Measurements from ENCODE around the gene ARHGEF3.
A peak's percentile ranks its signal among the peaks of the same experiment; 100 is the strongest.

ARHGEF3 gene

GRCh38 chr3:56816061-56816460 lies 14.3 kb upstream of the ARHGEF3 start:
- no peak for DNase-seq (ENCODE audit: low read depth, low spot score)
- no peak overlapping the region for H3K4me3 ChIP-seq
- no peak for TF ChIP-seq EZH2 (IDR thresholded peaks at IDR 0.05)
- no peak for TF ChIP-seq POLR2AphosphoS5 (IDR thresholded peaks at IDR 0.05; ENCODE audit: borderline replicate concordance, low read depth, low read length)
- no peak for TF ChIP-seq FOXP2 (optimal IDR thresholded peaks at IDR 0.05; ENCODE audit: control extremely low read depth, extremely low read length, insufficient read depth)

GRCh38 chr3:56815589-56815988 lies 13.8 kb upstream of the ARHGEF3 start:
- Histone ChIP-seq H3K9me3 (ENCODE audit: low read depth, low read length) (no peaks in the 10 kb centered on the region), H3K27ac (no peak overlapping the region), H3K36me3 (ENCODE audit: insufficient read depth, low read length) (no peaks in the 10 kb centered on the region), H3K9ac (ENCODE audit: insufficient read length) (no peak overlapping the region), H3K4me3 (no peak overlapping the region)
- no peak for DNase-seq (ENCODE audit: low read depth, low spot score)
- no peak for TF ChIP-seq POLR2AphosphoS5 (IDR thresholded peaks at IDR 0.05; ENCODE audit: borderline replicate concordance, low read depth, low read length)
- no peak for TF ChIP-seq FOXP2 (optimal IDR thresholded peaks at IDR 0.05; ENCODE audit: control extremely low read depth, extremely low read length, insufficient read depth)
- TF ChIP-seq EZH2 (IDR thresholded peaks at IDR 0.05) = no peak

More at GRCh38 chr3:56816061-56816460, 14.3 kb upstream of the ARHGEF3 start:
- H3K9ac ChIP-seq (ENCODE audit: insufficient read length) = no peak overlapping the region
- no peaks in the 10 kb centered on the region for H3K36me3 ChIP-seq (ENCODE audit: insufficient read depth, low read length)
- no peak overlapping the region for H3K27ac ChIP-seq
- H3K9me3 ChIP-seq (ENCODE audit: low read depth, low read length) = no peaks in the 10 kb centered on the region

DNA sequence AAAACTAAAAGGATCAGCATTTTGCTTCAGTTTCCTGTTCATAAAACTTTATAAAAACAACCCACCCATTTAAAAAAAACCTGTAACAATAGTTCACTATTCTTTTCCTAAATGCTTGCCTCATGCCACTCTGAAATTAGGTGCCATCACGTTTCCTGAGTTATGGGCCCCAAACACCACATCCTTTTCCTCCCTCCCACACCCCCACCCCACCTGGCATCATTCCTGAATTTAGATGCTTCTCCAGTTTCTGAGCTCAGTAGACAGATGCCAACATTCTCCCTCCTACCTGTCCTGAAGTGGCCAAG lies 11.9 kb upstream of the ARHGEF3 start:
- Histone ChIP-seq H3K36me3 (ENCODE audit: insufficient read depth, low read length) (no peaks in the 10 kb centered on the region), H3K9ac (ENCODE audit: insufficient read length) (no peak overlapping the region), H3K27ac (peak overlapping the region; percentile 74; the same call in 1 of the 2 replicates), H3K9me3 (ENCODE audit: low read depth, low read length) (no peaks in the 10 kb centered on the region), H3K4me3 (peak overlapping the region; percentile 40; the same call in 1 of the 2 replicates)
- no peak for DNase-seq (ENCODE audit: low read depth, low spot score)
- no peak for TF ChIP-seq FOXP2 (optimal IDR thresholded peaks at IDR 0.05; ENCODE audit: control extremely low read depth, extremely low read length, insufficient read depth)
- TF ChIP-seq EZH2 (IDR thresholded peaks at IDR 0.05) = no peak
- no peak for TF ChIP-seq POLR2AphosphoS5 (IDR thresholded peaks at IDR 0.05; ENCODE audit: borderline replicate concordance, low read depth, low read length)

DNA sequence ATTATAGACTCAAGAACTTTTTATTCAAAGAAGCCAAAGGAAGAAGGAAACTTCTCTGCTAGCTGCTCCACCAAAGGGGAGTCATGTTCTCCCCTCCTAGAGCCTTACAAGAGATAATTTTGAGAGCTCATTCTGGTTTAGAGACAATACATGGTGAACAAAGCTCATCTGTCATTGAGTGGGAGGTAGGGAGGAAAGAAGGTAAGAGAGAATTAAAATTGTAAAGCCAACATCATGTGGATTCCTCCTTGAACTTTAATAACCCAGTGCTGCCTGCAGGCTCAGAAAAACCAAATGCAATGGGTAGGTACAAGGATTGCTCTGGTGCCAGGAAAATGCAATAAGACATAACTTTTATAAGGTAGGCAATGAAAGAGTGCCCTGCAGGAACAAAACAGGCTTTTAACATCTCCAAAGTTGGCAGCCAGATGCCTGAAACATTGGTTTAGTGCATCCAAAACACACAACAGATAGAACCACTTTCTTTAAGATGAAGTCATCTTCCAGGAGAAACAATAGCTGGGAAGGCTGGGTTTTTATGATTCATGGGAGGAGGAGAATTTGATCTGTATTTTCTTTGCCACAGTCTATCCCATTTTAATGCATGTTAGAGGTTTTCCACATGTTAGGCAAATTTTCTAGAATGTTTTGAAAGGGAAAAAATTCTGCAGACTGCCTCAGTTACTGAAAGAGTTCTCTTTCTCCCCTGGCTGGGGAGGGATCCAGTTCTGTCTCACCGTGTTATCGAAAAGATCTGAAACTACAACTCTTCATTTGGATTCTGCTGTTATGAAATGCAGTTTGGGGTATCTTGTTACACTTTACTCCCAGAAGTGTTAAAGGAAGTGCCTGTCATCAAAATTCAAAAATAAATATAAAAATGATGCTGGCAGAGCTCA lies 11.3 kb upstream of the ARHGEF3 start:
- H3K36me3 ChIP-seq (ENCODE audit: insufficient read depth, low read length) = no peaks in the 10 kb centered on the region
- no peak for DNase-seq (ENCODE audit: low read depth, low spot score)
- peak overlapping the region; percentile 40; the same call in 1 of the 2 replicates for H3K4me3 ChIP-seq
- H3K9me3 ChIP-seq (ENCODE audit: low read depth, low read length) = no peaks in the 10 kb centered on the region
- no peak for TF ChIP-seq EZH2 (IDR thresholded peaks at IDR 0.05)
- TF ChIP-seq FOXP2 (optimal IDR thresholded peaks at IDR 0.05; ENCODE audit: control extremely low read depth, extremely low read length, insufficient read depth) = no peak
- no peak for TF ChIP-seq POLR2AphosphoS5 (IDR thresholded peaks at IDR 0.05; ENCODE audit: borderline replicate concordance, low read depth, low read length)
- peak overlapping the region; percentile 74 for H3K27ac ChIP-seq
- H3K9ac ChIP-seq (ENCODE audit: insufficient read length) = no peak overlapping the region

- H3K36me3 ChIP-seq (ENCODE audit: insufficient read depth, low read length) = no peaks in the 10 kb centered on the region
- peak overlapping the region; percentile 51; the same call in 1 of the 2 replicates for H3K4me3 ChIP-seq
- H3K27ac ChIP-seq = peak overlapping the region; percentile 70
- H3K9ac ChIP-seq (ENCODE audit: insufficient read length) = no peak overlapping the region
- H3K9me3 ChIP-seq (ENCODE audit: low read depth, low read length) = no peaks in the 10 kb centered on the region
- TF ChIP-seq POLR2AphosphoS5 (IDR thresholded peaks at IDR 0.05; ENCODE audit: borderline replicate concordance, low read depth, low read length) (no peak), EZH2 (IDR thresholded peaks at IDR 0.05) (no peak), FOXP2 (optimal IDR thresholded peaks at IDR 0.05; ENCODE audit: control extremely low read depth, extremely low read length, insufficient read depth) (no peak)
- no peak for DNase-seq (ENCODE audit: low read depth, low spot score)
Measured at GRCh38 chr3:56811546-56812202, 9.9 kb upstream of the ARHGEF3 start.

DNA sequence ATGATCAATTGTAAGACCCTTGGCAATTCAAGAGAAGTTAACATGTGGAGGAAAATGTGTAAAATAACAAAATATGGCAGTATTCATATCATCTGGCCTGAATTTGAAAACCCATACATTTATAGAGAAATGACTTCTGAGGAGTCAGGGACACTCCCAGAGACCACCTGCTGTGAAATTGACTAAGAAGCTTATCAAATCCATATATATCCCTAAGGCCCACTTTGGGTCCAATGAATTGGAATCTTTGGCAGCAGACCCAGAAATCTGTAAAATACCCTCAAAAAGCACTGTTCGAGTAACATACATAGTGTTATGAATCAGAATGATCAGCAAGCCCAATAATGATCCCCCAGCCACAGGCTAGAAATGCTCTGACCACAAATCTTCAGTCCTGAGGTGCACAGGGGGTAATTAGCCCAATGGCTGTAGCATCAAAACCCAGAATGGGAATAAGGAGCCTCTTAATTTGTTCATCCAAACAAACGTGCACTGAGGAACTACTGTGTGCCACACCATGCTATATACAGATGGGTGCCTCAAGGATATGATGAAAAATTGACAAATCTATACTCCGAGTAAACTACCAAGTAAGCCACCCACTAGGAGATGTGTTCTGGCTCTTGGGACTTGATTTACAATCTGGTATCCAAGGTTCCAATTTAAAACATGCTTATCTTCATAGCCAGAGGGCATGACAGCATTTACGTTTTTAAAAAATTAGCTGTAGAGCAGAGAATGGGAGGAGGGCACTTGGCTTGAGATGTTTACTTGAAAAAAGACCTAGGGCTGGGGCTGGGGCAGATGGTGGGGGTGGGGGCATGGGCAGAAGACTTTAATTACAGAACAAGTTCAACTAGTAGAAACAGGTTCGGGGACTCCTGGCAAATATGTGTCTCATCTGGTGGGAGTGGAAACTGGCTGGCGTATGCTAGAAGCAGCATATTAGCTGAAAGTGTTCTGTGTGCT lies 9.1 kb upstream of the ARHGEF3 start:
- H3K36me3 ChIP-seq (ENCODE audit: insufficient read depth, low read length) = no peaks in the 10 kb centered on the region
- H3K9me3 ChIP-seq (ENCODE audit: low read depth, low read length) = no peaks in the 10 kb centered on the region
- DNase-seq (ENCODE audit: low read depth, low spot score) = peak; percentile 60
- peak overlapping the region; percentile 51 for H3K4me3 ChIP-seq
- TF ChIP-seq EZH2 (IDR thresholded peaks at IDR 0.05) (no peak), FOXP2 (optimal IDR thresholded peaks at IDR 0.05; ENCODE audit: control extremely low read depth, extremely low read length, insufficient read depth) (no peak), POLR2AphosphoS5 (IDR thresholded peaks at IDR 0.05; ENCODE audit: borderline replicate concordance, low read depth, low read length) (no peak; the same call in 1 of the 2 replicates)
- H3K27ac ChIP-seq = peak overlapping the region; percentile 70
- no peak overlapping the region for H3K9ac ChIP-seq (ENCODE audit: insufficient read length)

- Histone ChIP-seq H3K9ac (ENCODE audit: insufficient read length) (no peak overlapping the region), H3K36me3 (ENCODE audit: insufficient read depth, low read length) (no peaks in the 10 kb centered on the region), H3K27ac (no peak overlapping the region), H3K9me3 (ENCODE audit: low read depth, low read length) (no peaks in the 10 kb centered on the region), H3K4me3 (no peak overlapping the region)
- no peak for TF ChIP-seq EZH2 (IDR thresholded peaks at IDR 0.05)
- TF ChIP-seq FOXP2 (optimal IDR thresholded peaks at IDR 0.05; ENCODE audit: control extremely low read depth, extremely low read length, insufficient read depth) = no peak
- no peak for TF ChIP-seq POLR2AphosphoS5 (IDR thresholded peaks at IDR 0.05; ENCODE audit: borderline replicate concordance, low read depth, low read length)
- DNase-seq (ENCODE audit: low read depth, low spot score) = no peak
Measured at GRCh38 chr3:56806407-56806806, 4.7 kb upstream of the ARHGEF3 start.

Data from SK-N-MC (cell line).